M059J (cell line): ENCODE results near the gene CADM1. TPM values are rescaled to one million over a fixed set of nuclear protein-coding genes. Genes with fewer than 3 reads are reported as not detected.

Experiments
- DNase-seq: peaks from one replicate; pipeline ENCODE4 v3.0.0-alpha.2; 2012; ENCODE audit warnings: low read depth
- total RNA-seq: library from RNA; depleted of rRNA; stranded (reverse); fragments of >200 nt; shearing (Covaris generic); gene quantifications from 2 replicates; pipeline ENCODE4 v1.2.3, GENCODE V29; 2014

CADM1 gene
- total RNA-seq, 1 experiment from 2014 or later: 71.9 TPM

GRCh38 chr11:115183136-115183535 is 321.1 kb downstream of the CADM1 start:
- DNase-seq: no peak

DNA sequence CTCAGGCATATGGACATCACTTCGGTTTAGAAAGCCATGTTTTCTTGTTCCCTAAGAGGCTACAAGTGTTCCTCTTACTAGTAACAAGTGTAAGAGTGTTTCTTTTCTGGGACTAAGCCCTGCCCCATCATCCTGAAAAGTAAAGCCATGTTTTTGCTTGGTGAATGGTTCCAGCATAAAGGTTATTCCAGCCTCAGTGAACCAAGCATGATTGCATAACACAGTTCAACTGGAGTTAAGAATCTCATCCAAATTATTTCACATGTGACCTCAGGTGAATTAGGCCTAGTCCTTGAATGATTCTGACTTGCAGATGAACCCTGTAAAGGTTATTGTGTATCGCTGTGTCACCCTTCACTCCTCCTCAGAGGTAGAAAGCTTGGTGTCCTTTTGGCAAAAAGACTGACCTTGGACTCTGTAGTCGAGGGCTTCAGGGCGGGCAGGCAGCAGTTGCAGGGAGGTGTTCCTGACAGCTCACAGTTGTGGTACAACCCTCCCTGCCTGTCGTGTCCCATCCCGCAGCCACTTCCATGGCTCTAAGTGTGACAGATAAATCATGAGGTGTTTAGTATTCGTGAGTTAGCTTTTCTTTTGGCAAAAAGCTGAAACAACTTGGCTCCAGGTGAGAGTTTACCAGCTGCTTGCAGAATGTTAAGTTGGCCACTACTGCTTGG is 321.8 kb downstream of the CADM1 start:
- DNase-seq: no peak

DNA sequence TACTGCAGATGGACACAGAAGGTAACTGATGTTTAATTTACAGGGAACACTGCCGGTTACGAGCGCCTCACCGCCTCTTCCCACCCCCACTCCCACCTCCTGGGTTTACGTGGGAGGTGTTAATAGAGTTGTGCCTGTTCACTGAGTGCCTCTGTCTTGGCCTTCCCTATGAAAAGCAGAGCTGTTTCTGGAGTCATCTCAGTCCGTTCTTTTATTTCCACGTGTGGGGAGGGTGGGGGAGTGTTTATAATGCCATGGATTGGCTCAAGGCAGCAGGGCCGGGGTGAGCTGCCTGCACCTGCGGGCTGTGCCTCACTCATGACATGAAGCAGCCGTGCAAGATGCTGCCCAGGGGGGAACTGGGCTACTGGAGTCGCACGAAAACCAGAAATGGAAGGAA is 322.7 kb downstream of the CADM1 start:
- no peak for DNase-seq

GRCh38 chr11:115180272-115180671 is 323.9 kb downstream of the CADM1 start:
- no peak for DNase-seq

DNA sequence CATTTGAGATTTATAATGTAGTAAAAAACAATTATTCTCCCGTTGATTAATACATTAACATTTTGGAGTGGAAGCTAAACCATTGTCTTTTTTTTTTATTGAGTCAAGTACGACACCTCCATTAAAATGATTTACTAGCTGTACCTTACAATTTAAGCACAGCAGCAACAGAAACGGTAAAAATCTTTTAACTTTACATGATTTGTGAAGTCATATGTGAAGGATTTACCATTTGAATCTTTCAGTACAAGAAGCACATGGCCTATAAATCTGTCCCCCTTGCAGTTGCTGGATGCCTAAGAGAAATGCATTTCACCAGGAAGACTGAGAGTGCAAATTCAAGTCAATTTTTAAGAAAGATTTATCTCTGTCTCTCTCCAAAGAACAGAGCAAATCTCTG is 324.6 kb downstream of the CADM1 start:
- no peak for DNase-seq

GRCh38 chr11:115178705-115179104 is 325.5 kb downstream of the CADM1 start:
- no peak for DNase-seq

DNA sequence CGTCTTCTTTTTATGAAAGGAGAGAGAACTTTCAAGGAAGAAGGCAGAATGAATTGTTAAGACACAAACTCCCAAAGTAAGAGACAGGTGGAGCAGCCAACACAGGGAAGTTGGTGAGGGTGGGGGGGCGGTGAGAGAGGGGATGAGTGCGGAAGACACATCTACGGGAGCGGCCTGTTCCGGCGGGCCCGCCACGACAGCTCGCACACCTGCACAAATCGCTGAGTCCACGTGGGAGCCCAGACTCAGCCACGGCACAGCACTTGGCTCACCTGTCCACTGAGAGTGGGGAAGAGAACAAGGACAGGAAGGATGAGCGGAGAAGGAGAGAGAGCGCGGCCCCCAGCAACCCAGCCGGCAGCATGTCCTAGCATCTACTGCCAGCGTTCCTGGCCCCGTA is 331.1 kb downstream of the CADM1 start:
- no peak for DNase-seq

DNA sequence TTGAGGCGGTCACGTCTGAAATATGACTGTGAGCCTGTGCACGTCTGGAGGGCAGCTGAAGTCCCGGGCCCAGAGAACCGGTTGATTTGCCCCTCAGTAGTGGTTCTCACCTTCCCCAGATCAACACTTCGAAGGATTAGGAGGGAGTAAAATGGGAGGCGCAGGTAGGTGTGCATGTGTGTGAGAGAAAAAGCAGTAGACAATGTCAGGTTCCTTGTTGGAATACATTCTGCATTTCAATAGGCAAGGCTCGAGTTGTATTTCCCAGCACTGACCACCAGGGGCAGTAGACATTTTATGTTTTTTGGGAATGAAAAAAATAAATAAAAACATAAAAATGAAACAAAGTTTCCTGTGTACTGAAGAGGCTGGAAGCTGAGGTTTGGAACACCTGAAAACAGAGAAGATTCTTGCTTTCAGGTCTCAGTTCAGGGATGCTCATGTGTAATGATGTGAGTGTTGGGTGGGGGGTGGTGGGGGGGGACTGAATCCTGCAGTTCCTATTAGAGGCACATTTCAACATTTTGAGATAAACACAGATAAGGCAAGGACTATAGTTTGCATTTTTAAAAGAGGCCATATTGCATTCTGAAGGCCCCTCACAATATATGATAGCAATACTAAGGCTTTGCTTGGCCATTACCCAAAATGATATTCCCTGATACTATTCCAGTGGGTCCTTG is 333.9 kb downstream of the CADM1 start:
- peak; percentile 26 for DNase-seq

DNA sequence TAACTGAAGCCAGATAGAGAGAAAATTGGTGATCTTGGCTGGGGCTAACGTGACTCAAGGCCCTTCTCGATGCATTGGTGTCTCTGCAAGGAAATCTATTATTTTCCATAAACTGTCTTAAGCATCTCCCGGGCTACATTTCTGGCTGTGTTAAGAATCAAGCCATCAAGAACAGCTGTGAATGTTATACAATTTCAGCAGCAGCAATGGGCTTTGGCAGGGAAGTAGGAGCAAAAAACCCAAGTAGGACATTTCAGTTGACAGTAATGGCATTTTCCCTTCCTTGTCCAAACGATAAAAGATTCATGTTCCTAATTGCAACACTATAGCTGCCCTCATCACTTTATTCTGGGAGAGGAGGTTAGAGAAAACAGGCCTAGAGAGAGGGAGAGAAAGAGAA is 335.0 kb downstream of the CADM1 start:
- no peak for DNase-seq

DNA sequence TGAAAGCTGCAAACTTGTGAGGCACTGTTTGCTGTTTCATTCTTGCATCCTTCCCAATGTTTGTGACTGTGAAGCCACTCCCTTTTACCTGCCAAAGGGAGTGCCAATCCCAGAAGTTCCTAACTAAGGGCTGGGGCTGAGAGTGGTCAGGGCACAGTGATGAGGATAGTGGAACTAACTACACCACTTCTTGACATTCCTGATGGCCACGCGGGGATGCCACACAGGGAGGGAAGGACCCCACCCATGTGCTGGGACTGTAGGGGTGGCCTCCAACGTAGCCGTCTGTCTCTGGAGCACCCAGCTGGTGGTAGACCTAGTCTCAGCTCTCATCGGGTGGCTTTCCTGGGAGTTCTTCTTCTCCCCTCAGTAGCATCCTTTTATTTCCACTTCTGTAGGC is 335.5 kb downstream of the CADM1 start:
- no peak for DNase-seq

DNA sequence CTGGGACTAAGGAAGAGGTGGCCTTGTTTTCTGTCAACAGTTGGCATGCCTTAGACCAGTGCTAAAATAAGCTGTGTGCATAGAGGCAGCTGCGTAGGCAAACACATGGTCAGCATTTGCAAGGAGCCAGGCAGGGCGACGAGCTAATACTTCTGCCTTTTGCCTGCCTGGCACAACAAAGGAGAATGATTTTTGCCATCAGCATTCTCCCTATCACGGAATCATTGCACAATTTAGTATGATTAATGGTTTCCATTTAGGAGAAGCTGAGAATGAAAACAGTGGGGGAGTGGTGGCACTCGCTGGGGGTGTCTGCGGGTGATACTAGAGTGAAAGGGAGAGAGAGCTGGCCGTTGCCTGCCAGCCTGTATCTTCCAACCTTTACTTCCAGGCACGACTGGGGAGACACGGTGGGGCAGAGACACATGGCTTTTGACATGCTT is 336.0 kb downstream of the CADM1 start:
- peak; percentile 39 for DNase-seq

DNA sequence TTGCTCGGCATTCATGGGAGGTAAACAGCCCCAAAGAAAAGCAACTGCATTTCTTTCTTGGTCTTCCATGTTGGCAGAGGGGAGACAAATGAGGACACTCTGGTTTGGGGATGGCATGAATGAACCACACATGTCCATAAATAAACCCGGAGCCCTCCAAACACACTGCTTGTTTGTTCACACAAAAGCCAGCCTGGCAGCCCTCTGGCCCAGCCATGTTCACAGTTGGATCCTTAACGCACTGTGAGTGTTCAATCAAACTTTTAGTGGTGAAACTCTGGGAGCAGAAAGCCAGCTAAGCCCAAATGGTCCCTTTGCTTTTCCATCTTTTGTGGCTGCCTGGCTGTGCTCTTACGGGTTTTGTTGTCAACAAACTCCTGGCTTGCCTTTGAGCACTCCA is 336.8 kb downstream of the CADM1 start:
- DNase-seq: no peak

- no peak for DNase-seq
These were observed 337.4 kb downstream of the CADM1 start for GRCh38 chr11:115166820-115167219.

DNA sequence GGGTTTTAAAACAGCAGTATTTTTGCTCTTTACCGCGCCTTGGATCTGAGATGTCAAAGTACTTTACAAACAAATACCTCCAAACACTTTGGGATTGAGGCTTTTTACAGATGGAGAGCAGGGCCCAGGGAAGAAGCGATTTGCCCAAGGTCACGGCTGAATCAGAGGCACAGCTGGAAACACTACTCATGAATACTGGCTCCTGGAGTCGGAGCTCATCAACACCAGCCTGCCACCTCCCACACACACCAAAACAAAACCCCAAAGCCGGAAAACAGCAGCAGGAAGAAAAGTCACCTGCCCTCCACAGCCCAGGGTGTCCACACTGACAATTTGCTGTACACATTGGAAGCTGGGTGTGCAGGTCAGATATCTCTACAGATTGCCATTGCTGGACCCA is 339.4 kb downstream of the CADM1 start:
- DNase-seq: no peak

- DNase-seq: no peak
These were observed 341.3 kb downstream of the CADM1 start for GRCh38 chr11:115162919-115163318.

GRCh38 chr11:115161876-115162275 is 342.3 kb downstream of the CADM1 start:
- no peak for DNase-seq

DNA sequence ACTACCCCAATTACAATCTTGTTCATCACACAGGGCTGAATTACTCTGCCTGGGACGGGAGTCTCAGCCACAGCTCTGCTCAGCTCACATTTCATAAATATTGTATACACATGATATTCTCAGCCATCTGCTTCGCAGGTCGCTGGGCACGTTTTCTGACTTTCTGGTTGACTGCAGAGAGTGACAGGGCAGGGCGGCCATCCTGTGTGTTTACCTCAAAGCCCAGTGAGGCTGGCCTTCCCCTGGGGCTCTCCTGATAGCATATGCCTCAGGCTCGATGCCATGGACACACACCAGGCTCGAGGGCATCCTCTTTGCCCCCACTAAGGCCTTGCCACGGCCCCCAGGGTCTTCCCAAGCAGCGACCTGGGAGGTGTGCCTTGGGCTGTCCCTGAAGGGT is 345.0 kb downstream of the CADM1 start:
- DNase-seq: no peak

DNA sequence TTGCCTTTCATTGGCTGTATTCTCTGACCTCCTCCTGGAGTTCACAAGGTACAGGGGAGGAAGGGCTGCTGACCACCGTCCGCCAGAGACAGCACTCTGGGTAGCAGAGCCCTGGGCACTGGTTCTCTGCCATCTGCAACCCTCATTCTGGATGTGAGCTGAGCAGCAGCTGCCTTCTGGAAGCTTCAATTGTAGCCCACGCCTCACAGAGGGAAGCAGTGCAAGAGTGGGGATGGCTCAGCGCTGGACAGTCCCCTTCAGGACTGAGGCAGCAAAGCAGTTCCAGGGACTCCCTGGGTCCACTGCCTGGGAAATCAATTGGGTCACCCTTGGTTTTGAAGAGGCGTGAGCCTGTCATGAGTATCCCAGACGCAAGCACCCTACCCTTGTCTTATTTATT is 346.2 kb downstream of the CADM1 start:
- no peak for DNase-seq

- no peak for DNase-seq
These were observed 347.0 kb downstream of the CADM1 start for GRCh38 chr11:115157247-115157646.

DNA sequence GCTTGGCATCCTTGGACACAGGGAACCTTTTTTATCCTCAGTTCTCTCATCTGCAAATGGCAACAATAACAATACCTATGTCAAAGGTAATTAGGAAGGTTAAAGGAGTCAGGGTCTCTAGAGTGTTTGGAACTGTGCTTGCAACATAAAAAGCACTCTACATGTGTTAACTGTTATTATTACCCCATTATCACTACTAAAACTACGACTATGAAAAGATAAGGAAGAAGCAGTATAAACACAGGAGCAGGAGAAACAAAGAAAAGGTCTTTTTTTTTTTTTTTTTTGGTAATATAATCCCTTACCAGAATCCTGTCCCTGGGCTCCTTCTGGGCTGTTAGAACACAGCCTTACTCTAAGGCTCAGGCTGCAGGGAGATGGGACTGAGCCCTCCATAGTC is 348.2 kb downstream of the CADM1 start:
- no peak for DNase-seq

- DNase-seq: no peak
These were observed 348.9 kb downstream of the CADM1 start for GRCh38 chr11:115155320-115155719.

- no peak for DNase-seq
These were observed 349.9 kb downstream of the CADM1 start for GRCh38 chr11:115154355-115154736.

DNA sequence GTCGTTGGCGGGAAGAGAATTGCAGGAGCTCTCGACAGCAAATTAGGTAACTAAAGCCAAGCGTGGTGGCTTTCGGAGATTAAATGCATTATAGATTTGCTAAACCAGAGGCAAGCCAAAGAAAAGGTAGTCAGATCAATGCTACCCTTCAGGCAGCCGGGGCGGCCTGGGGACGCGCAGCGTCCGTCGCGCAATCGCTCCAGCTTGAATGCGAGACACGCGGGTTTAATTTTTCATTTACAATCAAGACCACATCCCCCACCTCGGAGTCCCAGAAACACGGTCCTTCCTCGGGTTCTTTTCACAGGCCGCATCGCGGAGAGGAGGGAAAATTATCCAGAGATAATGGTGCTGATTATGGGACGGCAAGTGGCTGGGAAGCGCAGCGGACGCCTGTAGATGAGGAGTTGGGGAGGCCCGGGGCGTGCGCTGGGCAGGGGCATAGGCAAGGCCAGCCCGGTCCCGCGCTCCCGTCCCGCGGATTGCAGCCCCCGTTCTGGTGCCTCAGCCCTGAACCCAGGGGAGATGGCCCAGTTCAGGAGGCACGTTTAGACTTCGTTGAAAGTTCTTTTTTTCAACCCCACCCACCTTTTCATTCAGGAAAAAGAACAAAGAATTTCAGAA is 350.4 kb downstream of the CADM1 start:
- DNase-seq: no peak
